Measurements from ENCODE around the gene MAD1L1.

- TF ChIP-seq RARB (CRISPR knock-in tag; IDR thresholded peaks at IDR 0.05): no peak
- no peak for TF ChIP-seq ZFP3 (CRISPR knock-in tag; IDR thresholded peaks at IDR 0.05)
- no peak for TF ChIP-seq PATZ1 (CRISPR knock-in tag; IDR thresholded peaks at IDR 0.05; ENCODE audit: borderline replicate concordance)
- TF ChIP-seq ZC3H10 (CRISPR knock-in tag; IDR thresholded peaks at IDR 0.05): no peak
- TF ChIP-seq ISL1 (CRISPR knock-in tag; IDR thresholded peaks at IDR 0.05): no peak
- TF ChIP-seq SNAI2 (CRISPR knock-in tag; IDR thresholded peaks at IDR 0.05): no peak
- no peak for TF ChIP-seq TSHZ2 (CRISPR knock-in tag; IDR thresholded peaks at IDR 0.05)
- no peak for TF ChIP-seq TCF4 (CRISPR knock-in tag; IDR thresholded peaks at IDR 0.05; ENCODE audit: borderline replicate concordance)
- no peak for TF ChIP-seq CREB5 (CRISPR knock-in tag; IDR thresholded peaks at IDR 0.05; ENCODE audit: low read depth)
- TF ChIP-seq ZFP30 (CRISPR knock-in tag; IDR thresholded peaks at IDR 0.05): no peak
- no peak for TF ChIP-seq OSR1 (CRISPR knock-in tag; IDR thresholded peaks at IDR 0.05)
These were observed 2.5 kb downstream of the MAD1L1 start for GRCh38 chr7:2230226-2230625.

All from SK-N-SH treated with all-trans-retinoic acid at 6 μM for 48 hours (cell line).